ENCODE results near the gene MAP3K7CL.

MAP3K7CL gene

DNA sequence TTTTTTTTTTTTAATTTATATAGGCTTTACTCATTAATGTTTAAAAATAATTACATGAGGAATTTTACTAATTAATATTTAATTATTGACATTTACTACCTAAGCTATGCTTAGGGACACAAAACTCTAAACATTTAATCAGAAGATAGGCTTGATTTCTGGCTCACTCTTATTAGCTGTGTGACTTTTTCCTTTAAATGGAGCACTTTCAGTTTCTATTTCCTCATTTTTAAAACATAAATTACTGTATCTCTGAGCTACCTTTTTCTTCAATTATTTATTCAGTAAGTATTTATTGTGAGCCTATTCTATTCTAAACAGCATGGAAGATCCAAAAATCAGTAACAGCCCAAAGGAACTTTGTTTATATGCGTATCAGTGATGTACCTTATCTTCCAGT, 40.5 kb downstream of the MAP3K7CL start:
- no peak for DNase-seq

DNA sequence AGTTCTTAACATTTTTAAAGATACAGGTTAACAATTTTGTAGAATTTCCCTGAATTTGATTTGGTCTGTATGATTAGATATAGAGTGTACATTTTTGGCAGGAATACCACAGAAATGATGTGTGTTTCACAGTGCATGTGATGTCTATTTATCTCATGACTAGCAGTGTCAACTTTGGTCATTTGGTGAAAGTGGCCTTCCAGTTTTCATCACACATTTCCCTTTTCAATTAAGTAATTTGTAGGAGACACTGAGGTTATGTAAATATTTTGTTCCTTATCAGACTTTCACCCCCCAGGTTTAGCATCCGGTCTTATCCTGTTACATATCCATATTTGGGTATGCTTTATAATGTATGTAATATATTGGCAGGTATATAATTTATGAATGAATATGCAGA, 41.8 kb downstream of the MAP3K7CL start:
- no peak for DNase-seq

DNA sequence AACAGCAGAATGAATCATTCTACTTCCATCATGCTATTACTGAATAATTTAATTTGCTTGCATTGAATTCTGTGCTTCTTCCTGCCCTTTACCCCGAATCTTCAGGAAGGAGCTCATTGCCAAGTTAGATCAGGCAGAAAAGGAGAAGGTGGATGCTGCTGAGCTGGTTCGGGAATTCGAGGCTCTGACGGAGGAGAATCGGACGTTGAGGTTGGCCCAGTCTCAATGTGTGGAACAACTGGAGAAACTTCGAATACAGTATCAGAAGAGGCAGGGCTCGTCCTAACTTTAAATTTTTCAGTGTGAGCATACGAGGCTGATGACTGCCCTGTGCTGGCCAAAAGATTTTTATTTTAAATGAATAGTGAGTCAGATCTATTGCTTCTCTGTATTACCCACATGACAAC, 44.2 kb downstream of the MAP3K7CL start:
- DNase-seq, result no peak

DNA sequence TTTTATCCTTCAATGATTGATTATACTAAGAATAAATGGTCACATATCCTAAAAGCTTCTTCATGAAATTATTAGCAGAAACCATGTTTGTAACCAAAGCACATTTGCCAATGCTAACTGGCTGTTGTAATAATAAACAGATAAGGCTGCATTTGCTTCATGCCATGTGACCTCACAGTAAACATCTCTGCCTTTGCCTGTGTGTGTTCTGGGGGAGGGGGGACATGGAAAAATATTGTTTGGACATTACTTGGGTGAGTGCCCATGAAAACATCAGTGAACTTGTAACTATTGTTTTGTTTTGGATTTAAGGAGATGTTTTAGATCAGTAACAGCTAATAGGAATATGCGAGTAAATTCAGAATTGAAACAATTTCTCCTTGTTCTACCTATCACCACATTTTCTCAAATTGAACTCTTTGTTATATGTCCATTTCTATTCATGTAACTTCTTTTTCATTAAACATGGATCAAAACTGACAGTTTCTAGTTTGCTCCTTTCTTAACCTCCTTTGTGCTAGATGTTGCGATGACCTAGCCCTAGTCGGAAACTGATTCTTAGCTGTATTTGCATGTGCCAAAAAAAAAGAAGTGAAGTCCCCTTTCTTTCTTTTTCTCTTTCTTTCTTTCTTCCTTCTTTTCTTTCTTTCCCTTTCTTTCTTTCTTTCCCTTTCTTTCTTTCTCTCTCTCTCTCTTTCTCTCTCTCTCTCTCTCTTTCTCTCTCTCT, 45.1 kb downstream of the MAP3K7CL start:
- DNase-seq, result no peak

DNA sequence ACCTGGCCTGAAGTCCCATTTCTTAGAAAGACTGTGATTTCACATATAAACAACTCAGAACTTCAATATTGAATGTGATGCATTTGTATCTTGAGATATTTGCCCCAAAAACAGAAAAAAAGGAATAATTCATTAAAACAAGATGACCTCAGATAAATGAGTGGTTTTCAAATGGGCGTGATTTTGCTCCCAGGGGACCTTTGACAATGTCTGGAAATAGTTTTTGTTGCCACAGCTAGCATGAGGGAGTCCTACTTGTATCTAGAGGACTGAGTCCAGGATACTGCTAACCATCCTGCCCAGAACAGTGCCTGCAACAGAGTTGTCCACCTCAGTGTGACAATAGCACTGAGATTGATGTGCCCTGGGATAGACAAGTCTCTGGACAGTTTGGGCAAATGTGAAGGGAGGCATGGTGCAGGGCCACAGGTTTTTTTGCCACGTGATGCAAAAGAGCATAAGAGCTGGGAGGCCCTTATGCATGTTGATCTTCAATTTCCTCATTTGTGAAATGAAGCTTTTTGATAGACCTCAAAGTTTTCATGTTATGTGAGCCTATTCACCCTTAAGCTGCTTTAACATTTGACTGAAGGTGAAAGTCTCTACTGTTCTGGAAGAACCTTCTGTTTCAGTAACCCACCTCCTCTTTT, 46.2 kb downstream of the MAP3K7CL start:
- DNase-seq, result no peak

DNA sequence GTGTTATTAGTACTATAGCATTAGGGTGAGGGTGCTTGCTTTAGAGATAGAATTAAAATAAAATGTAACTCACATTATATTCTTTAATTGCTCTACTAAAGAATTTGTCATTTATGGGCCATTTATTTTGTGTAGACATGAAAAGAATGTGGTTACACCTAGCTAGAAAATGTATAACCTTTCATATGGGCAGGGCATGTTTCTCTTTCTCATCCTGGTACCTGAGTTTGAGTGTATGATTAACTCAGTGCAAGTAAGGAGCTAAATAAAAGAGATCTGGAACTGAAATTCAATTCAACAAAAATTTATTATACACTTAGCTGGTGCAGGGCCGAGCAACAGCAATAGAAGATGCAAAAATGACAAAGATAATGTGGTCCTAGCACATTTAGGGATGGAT, 47.4 kb downstream of the MAP3K7CL start:
- no peak for DNase-seq

DNA sequence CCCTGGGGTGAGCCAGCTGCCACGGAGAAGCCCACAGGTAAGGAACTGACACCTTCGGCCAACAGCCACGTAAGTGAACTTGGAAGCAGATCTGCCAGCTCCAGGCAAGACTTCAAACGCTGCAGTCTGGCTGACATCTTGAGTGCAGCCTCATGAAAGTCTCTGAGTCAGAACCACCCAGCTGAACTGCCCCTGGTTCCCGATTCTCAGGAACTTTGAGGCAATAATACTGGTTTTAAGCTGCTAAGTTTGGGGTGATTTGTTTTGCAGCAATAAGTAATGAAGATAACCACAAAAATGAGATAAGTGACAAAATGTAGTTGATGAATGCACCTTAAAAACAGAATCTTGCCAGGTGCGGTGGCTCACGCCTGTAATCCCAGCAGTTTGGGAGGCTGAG, 48.5 kb downstream of the MAP3K7CL start:
- DNase-seq, result no peak

DNA sequence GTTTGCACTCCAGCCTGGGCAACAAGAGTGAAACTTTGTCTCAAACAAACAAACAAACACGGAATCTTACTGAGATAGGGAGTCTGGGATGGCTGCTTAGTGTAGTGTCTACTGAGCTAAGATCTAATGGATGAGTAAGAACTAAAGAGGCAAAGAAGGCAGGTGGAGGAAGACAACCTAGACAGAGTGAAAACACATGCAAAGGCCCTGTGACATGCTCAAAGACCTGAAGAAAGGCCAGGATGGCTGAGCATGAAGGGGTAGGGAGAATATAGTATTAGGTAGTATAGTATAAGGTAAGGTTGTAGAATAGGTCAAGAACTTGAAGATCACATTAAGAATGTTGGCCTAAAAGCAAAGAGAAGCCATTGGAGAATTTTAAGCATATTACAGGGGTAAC, 49.1 kb downstream of the MAP3K7CL start:
- no peak for DNase-seq

DNA sequence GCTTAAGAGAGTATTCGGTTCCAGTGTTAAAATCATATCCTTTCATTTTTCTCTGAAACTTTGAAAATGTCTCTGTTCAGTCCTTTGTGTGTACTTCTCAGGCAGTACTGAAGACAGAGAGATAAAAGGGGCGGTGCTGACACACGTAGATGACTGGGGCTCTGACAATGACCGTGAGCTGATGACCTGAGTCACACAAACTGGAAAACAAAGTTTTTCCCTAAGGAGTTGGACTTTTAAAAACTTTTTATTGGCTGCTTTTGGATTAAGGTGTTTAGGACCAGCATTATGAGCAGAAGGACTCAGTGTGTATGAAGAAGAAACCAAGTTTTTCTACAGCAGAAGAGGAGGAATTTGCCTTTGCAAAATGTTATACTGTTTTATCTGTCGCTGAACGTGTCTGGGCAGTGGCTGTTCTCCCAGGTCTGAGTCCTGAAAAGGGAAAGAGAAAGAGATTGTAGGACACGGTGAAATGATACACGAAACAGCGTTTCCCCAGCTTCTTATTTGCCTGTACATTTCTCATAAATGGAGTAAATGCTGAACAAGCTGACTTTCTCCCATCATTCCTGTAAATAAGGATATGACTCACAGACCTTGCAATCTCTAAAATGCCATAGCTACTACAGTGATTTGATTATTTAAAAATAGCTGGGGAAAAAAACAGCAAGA, 51.5 kb downstream of the MAP3K7CL start:
- no peak for DNase-seq

DNA sequence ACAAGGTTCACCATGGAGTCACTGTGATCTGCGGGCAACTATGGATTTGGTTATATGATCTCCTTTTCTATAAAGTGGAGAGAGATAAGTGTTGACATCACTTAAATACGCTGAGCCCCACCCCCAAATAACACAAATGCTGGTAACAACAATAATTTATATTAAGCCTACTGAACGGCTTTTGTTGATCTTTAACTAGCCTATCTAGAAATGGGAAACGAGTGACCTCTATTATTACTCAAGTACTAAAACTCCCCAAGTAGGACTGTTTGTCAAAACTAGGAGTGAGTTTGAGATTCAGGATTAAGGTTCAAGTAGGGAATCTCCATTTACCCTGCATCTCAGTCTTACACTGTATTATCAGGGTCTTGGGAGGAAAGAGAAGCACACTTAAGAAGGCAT, 52.2 kb downstream of the MAP3K7CL start:
- DNase-seq, result no peak

DNA sequence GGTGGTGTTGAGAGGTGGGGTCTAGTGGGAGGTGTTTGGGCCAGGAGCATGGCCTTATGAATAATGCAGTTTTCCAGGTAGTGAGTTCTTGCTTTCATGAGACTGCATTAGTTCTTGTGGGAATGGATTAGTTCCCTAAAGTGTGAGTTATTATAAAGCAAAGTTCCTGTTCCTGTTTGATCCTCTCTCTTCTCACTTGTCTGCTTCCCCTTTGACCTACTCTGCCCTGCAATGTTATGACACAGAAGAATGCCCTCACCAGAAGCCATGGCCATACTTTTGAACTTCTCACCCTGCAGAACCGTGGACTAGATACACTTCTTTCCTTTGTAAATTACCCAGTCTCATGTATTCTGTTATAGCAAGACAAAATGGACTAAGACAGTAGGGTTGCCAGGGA, 53.6 kb downstream of the MAP3K7CL start:
- no peak for DNase-seq

DNA sequence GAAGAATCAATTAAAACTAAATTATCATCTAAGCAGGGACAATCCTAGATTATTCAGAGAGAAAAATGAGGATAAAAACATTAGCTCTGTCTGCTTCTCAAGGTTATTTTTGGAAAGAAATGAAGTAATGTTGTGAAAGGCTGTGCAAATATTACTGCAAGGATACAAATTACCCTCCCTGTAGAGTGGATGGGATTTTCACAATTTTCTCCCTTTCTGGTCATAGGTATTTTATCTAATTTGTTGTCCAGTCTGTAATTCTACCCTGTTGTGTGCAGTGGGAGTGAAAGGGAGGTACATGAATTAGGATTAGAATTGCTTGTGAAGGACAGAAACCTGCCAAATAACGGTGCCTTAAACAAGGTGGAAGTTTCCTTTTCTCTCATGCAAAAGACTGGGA, 54.7 kb downstream of the MAP3K7CL start:
- DNase-seq, result no peak

DNA sequence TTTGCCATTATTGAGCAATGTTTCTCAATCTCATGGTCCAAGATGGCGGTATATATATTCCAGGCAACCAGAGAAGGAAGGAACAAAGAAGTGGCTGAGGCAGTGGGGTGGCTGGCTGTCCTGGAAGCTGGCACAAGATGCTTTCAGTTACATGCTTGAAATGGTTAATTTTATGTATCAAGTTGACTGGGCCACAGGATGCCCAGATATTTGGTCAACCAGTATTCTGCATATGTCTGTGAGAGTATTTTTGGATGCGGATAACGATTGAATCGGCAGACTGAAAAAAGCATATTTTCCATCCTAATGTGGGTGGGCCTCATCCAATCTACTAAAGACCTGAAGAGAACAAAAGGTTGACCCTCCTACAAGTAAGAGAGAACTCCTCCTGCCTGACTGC, 55.2 kb downstream of the MAP3K7CL start:
- no peak for DNase-seq

DNA sequence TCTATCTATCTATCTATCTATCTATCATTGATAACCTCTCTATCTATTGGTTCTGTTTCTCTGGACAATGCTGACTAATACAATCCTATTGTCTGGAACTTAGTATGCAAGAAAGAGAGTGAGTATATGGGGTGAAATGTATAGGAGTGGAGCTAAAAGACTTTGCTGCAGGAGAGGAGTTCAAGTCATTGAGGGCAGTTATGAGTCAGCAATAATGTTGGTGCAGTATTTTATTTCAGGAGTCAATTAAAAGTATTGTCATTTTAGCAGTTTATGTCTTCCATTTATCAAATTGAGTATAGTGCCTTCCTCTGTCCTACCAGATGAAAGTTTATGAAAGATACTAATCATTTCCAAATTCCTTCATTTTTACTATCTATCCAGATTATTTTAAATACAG, 55.8 kb downstream of the MAP3K7CL start:
- DNase-seq, result no peak

DNA sequence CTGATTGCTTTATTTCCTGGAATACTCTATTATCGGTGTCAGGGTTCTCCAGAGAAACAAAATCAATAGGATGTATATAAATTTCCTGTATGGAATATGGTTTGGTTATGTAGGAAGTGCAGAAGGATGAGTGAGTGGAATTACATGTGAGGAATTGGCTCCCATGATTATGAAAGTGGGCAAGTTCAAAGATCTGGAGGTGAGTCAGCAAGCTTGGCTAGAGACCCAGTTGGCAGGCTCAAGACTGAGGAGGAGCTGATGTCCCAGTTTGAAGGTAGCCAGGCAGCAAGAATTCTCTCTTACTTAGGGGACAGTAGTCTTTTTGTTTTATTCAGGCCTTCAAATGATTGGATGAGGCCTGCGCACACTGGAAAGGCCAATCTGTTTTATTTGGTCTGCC, 57.5 kb downstream of the MAP3K7CL start:
- DNase-seq, result no peak

DNA sequence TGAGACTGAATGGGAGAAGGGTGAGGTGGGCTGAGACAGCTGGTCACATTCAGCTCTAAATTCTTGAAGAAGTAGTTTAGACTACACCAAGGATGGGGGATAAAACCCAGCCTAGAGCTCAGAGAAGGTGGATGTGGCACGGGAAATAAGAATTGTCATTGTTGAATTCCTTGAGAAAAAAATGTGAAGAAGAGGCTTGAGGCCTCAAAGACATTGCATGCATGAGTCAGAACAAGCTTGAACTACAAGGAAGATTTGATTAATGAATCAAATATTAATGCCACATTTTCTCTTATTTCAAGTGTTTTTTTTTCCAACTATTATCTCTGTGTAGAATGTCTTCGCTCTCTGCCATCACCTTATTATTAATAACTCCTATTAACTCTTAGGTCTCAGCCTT, 58.9 kb downstream of the MAP3K7CL start:
- DNase-seq, result no peak

DNA sequence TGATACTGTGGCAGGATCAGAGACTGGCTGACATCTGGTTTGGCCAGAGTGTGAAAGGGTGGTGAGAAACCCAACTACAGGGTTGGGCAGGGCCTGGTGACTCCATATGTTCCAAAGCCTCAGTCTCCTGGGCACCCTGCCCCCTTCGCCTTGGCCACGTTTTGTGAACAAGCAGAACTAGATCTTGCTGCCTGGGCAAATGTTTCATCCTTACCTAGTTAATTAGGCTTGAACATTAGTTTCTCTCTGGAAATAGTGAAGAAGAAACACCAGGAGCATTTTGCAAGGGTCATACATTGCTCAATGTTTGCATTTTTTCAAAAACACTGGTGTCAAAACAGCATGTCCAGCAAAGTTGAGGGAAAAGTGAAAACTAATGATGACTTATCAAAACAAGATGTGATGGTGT, 60.5 kb downstream of the MAP3K7CL start:
- DNase-seq, result no peak

DNA sequence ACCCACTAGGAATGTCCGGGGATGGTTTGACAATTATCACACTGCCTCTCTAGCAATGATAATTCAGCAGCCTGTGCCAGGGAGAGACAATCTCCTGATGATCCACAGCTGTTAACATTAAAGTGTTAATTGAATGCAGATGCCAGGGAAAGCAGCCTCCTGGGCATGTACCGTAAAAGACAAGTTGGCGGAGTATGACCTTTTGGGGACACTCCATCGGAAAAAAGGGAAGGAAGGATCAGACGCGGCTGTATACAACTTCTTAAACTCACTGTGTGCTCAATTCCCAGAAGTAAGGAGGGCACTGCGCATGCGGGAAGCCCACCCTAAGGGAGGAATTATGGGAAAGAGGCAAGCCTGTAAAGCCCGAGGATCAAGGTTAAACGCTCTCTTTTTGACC, 62.6 kb downstream of the MAP3K7CL start:
- DNase-seq, result no peak

DNA sequence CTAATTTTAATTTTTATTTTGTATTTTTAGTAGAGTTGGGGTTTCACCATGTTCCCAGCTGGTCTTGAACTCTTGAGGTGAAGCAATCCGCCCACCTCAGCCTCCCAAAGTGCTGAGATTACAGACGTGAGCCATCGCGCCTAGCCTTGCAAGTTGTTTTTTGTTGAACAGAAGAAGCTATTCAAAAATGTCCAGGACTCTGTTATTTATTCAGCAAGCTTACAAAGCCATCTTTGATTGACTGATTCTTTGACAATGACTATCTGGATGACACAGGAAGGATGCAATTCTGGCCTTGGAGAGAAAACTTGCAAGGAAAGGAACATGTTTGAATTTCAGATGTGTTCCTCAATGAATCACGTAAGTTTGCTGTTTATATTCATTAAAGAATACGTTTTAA, 63.5 kb downstream of the MAP3K7CL start:
- no peak for DNase-seq

DNA sequence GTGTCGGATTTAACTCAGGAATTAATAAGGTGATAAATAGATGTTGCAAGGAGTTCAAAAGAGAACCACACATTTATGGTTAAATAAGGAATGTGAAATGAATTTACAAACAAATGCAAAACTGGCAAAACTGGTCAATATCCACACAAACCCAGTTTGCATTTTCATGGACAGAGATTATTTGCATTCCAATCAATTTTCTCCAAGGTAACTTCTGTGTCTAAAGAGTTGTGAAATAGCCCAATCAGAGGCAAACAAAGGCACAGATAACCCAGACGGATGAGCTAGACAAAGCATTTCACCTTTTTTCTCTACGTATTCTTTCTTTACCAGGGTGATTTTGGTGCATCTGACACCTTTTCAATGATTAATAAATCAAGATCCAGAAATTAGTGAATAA, 63.9 kb downstream of the MAP3K7CL start:
- DNase-seq, result no peak

DNA sequence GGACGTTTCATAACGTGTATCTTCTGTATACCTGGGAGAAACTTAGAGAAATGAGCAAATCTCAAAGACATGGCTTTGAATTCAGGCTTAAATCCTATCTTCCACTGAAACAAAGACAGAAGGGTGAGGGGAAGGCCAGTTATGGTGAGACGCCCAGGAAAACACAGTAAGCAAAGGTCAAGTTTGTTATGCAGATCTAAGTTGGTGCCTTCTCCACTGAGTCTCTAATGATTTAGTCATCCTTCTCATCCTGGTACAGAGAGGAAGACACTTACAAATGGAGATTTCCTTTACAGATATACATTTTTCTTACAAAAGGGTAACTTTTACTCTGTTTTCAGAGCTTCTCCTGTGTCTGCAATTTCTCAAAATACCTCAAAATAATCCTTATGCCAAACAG, 64.4 kb downstream of the MAP3K7CL start:
- no peak for DNase-seq

DNA sequence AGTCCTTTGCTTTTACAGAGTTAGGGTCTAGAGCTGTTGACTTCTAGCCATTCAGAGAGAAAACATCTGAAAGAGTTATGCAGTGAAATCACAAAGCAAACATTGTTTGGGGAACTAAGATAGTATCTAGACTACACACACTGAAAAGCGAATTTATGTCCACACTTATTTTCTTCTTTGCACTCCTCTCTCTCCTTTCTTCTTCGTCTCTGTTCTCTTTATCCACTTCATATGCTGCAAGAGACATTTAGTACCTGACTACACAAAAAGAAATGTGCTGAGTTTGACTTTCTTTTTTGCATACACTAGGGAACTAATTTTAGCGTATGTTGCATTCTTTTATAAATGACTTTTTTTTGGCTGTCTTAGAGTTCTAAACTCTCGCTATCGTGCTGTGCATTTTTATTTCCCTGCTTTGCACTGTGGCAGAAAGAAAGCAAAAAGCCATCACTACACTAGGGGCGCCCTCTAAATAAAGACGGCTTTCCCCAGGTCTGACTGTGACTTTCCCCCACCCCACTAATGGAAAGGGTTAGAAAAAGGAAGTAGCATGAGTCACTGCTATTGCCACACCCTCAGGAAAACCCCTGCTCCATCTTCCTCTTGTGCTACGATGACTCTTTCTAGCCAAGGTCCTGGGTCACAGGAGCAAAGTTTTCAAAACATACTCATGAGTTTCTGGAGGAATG, 65.7 kb downstream of the MAP3K7CL start:
- DNase-seq, result peak; percentile 7

DNA sequence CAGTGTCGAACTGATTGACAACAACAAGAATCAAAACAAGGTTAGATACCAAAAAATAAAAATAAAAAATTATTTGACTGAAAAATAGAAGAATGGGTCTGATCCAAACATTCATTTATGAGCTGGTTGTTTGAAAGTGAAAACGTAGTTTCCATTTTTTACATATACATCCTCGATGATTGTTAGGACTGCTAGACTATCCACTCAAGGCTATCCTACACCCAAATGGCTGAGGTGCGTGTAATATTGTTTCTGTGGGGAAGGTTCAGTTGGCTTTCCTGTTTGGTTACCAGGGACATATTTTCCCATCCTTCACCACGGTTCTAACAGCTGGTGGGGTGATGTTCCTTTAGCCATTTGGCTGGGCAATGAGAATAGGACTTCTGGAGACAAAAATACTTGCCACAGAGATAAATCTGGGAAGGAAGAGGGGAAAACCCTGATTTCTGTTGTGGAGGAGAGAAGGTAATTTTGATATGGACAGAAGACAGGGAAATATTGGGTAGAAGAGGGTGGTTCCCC, 66.3 kb downstream of the MAP3K7CL start:
- DNase-seq, result no peak

DNA sequence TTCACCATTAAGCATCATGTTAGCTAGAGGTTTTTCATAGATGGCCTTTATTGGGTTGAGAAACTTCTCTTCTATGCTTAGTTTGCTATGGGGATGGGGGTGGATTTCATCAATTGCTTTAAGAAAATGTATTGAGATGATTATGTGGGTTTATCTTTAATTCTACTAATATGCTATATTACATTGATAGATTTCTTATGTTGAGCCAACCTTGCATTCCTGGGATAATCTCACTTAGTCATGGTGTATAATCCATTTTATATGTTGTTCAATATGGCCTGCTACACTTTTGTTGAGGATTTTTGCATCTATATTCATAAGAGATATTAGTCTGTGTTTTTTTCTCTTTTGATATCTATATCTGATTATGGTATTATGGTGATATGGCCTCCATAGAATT, 70.7 kb downstream of the MAP3K7CL start:
- DNase-seq, result no peak

All from activated gamma-delta T cell treated with Interleukin-2 at 50 U/mL for 16 hours (primary cell).